Neural cell (in vitro differentiated cells): ENCODE data around the gene AGAP2.
A peak's percentile ranks its signal among the peaks of the same experiment; 100 is the strongest.

Experiments used
- EZH2 ChIP-seq: fragments of 200-600, 300-800 bp; shearing (Covaris generic), sonication (generic); IDR thresholded peaks from 2 replicates; pipeline ENCODE4 v1.6.1; 2014; ENCODE audit warnings: antibody characterized with exemption, low read length, borderline replicate concordance, mild to moderate bottlenecking; ENCODE audit not compliant: insufficient read depth, poor library complexity, severe bottlenecking
- POLR2AphosphoS5 ChIP-seq: IDR thresholded peaks from 2 replicates; pipeline ENCODE4 v1.6.1; 2012
- RAD21 ChIP-seq: fragments of 450-650 bp; conservative IDR thresholded peaks from 2 replicates; pipeline ENCODE4 v1.6.1; 2014; ENCODE audit warnings: antibody characterized with exemption, mild to moderate bottlenecking, moderate library complexity
- TF ChIP-seq, protein P1 (sequence below): fragments of 450-650 bp; IDR thresholded peaks from 2 replicates; pipeline ENCODE4 v1.5.1; 2014; ENCODE audit warnings: antibody characterized with exemption, mild to moderate bottlenecking, moderate library complexity; ENCODE audit not compliant: poor library complexity, severe bottlenecking

DNA sequence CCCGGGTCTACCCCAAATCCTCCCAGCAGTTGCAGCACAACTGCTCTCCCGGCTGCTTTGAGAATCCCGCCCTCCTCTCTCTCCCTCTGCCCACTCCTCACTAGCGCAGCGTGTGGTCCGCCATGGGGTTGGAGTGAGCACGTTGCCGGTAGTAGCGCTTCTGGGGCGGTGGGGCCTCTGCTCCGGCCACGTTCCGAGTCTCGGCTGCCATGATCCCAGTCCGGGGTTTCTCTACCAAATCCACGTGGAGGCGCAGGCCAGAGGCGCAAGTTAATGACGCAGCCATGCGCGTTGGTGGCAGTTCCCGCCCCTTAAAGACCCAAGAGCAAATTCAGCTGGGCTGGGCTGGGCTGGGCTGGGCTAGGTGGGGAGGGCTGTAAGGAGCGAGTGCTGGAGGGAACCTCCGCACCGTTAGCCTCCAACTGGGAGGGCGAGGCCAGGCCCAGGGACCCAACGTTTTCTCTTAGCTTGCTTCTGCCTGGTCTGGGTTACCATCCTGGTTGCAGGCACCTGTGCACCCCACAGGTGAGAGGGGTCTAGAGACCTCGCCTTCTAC, 33.4 kb upstream of the AGAP2 start, which contains the start of gene METTL1:
- TF ChIP-seq, protein P1, sequence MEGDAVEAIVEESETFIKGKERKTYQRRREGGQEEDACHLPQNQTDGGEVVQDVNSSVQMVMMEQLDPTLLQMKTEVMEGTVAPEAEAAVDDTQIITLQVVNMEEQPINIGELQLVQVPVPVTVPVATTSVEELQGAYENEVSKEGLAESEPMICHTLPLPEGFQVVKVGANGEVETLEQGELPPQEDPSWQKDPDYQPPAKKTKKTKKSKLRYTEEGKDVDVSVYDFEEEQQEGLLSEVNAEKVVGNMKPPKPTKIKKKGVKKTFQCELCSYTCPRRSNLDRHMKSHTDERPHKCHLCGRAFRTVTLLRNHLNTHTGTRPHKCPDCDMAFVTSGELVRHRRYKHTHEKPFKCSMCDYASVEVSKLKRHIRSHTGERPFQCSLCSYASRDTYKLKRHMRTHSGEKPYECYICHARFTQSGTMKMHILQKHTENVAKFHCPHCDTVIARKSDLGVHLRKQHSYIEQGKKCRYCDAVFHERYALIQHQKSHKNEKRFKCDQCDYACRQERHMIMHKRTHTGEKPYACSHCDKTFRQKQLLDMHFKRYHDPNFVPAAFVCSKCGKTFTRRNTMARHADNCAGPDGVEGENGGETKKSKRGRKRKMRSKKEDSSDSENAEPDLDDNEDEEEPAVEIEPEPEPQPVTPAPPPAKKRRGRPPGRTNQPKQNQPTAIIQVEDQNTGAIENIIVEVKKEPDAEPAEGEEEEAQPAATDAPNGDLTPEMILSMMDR = no peak
- no peak for TF ChIP-seq RAD21
- no peak for TF ChIP-seq EZH2
- peak; percentile 69 for TF ChIP-seq POLR2AphosphoS5
